PFSK-1 (cell line): ENCODE data around the gene NAPG. TPM values are rescaled to one million over a fixed set of nuclear protein-coding genes. Genes with fewer than 3 reads are reported as not detected.
A peak's percentile ranks its signal among the peaks of the same experiment; 100 is the strongest.

Experiments
- FOXP2 ChIP-seq: optimal IDR thresholded peaks from 2 replicates; pipeline ENCODE3; 2011; ENCODE audit warnings: borderline replicate concordance, control low read depth, inconsistent platforms; ENCODE audit not compliant: insufficient read depth; ENCODE audit errors: extremely low read length, extremely low read depth
- POLR2AphosphoS5 ChIP-seq: IDR thresholded peaks from 2 replicates; pipeline ENCODE4 v1.6.1; 2012; ENCODE audit warnings: low read depth, mild to moderate bottlenecking, control low read depth, low read length, moderate library complexity
- REST ChIP-seq, 2 experiments: IDR thresholded peaks; 2 replicates each; pipeline versions ENCODE4 v1.6.1 to v1.8.0; 2011 to 2012; ENCODE audit warnings: low read depth in 2 of 2, low read length in 2 of 2, control low read depth in 1 of 2, inconsistent platforms in 1 of 2, mild to moderate bottlenecking in 1 of 2, moderate library complexity in 1 of 2; ENCODE audit not compliant: insufficient read depth in 1 of 2
- SIN3A ChIP-seq: IDR thresholded peaks from 2 replicates; pipeline ENCODE4 v1.6.1; 2012; ENCODE audit warnings: mild to moderate bottlenecking, low read length, moderate library complexity, borderline replicate concordance; ENCODE audit not compliant: insufficient read depth
- TAF1 ChIP-seq: IDR thresholded peaks from 2 replicates; pipeline ENCODE4 v1.6.1; 2012; ENCODE audit warnings: low read length, control low read depth, borderline replicate concordance; ENCODE audit not compliant: insufficient read depth
- polyA plus RNA-seq: library from polyadenylated mRNA; unstranded; fragments of >200 nt; gene quantifications from one replicate; pipeline ENCODE4 v1.2.1, GENCODE V29; 2012; ENCODE audit warnings: low read depth, missing spikeins; ENCODE audit not compliant: insufficient read length

Gene NAPG
- polyA plus RNA-seq = 10.7 TPM

- peak; percentile 67 for TF ChIP-seq FOXP2
- no peak for TF ChIP-seq SIN3A
- TF ChIP-seq TAF1 = no peak
- peak; percentile 77 for TF ChIP-seq POLR2AphosphoS5
- TF ChIP-seq REST (IDR thresholded peaks at IDR 0.05; ENCODE audit: insufficient read depth in 1 of 2, low read depth in 2 of 2, low read length in 2 of 2) = no peak
Observed at GRCh38 chr18:10525697-10526560, at the start of gene NAPG. Gene NAPG, plus strand, starts transcription at chr18:10526027. Its CDS starts 76 bp downstream, at chr18:10526103.

- TF ChIP-seq FOXP2 (no peak), REST (IDR thresholded peaks at IDR 0.05; ENCODE audit: insufficient read depth in 1 of 2, low read depth in 2 of 2, low read length in 2 of 2) (no peak), SIN3A (no peak)
Observed at GRCh38 chr18:10476338-10476791, 49.5 kb upstream of the NAPG start.

GRCh38 chr18:10477121-10477862 lies 48.5 kb upstream of the NAPG start:
- TF ChIP-seq FOXP2 = no peak
- no peak for TF ChIP-seq REST (IDR thresholded peaks at IDR 0.05; ENCODE audit: insufficient read depth in 1 of 2, low read depth in 2 of 2, low read length in 2 of 2)
- TF ChIP-seq SIN3A = no peak
- no peak for TF ChIP-seq POLR2AphosphoS5
- no peak for TF ChIP-seq TAF1

GRCh38 chr18:10477863-10478260 lies 48.0 kb upstream of the NAPG start:
- TF ChIP-seq FOXP2 (no peak), REST (IDR thresholded peaks at IDR 0.05; ENCODE audit: insufficient read depth in 1 of 2, low read depth in 2 of 2, low read length in 2 of 2) (no peak), SIN3A (no peak), POLR2AphosphoS5 (no peak), TAF1 (no peak)
